Transverse colon (tissue), 4 donors: ENCODE results near the gene TNFSF13. TPM values are rescaled to one million over a fixed set of nuclear protein-coding genes. Genes with fewer than 3 reads are reported as not detected.

ENCODE experiments used
- DNase-seq: peaks from one replicate; pipeline ENCODE4 v3.0.0-alpha.2; 2019
- H3K27ac ChIP-seq, 4 donors: fragments of 200-600 bp; sonication (generic); 2 replicates each; pipeline ENCODE4 v1.5.1; 2016 to 2018; ENCODE audit warnings: inconsistent platforms in 4 of 4
- H3K27me3 ChIP-seq: fragments of 200-600 bp; sonication (generic); 2 replicates; pipeline ENCODE4 v1.5.1; 2017; ENCODE audit warnings: inconsistent platforms
- H3K36me3 ChIP-seq, 4 donors: fragments of 200-600 bp; sonication (generic); 2 replicates each; pipeline ENCODE4 v1.5.1; 2017 to 2019; ENCODE audit warnings: inconsistent platforms in 4 of 4
- H3K4me1 ChIP-seq, 4 donors: fragments of 200-600 bp; sonication (generic); 2 replicates each; pipeline ENCODE4 v1.5.1; 2017 to 2020; ENCODE audit warnings: inconsistent platforms in 4 of 4
- H3K4me3 ChIP-seq, 4 donors: fragments of 200-600 bp; sonication (generic); 1 replicate in 1 of 4; 2 replicates in 3 of 4; pipeline versions ENCODE4 v1.5.1 to v1.6.1; 2017 to 2019; ENCODE audit warnings: inconsistent platforms in 4 of 4
- H3K9me3 ChIP-seq, 2 donors: fragments of 200-600 bp; sonication (generic); 2 replicates each; pipeline ENCODE4 v1.5.1; 2017 to 2019; ENCODE audit warnings: inconsistent platforms in 2 of 2
- EP300 ChIP-seq: sonication (generic); formaldehyde crosslinking; IDR thresholded peaks from one replicate; pipeline ENCODE4 v1.6.1; 2017; ENCODE audit warnings: antibody characterized with exemption, low read depth
- POLR2A ChIP-seq: fragments of 450-650 bp; IDR thresholded peaks from one replicate; pipeline ENCODE4 v1.6.1; 2016; ENCODE audit warnings: antibody characterized with exemption, mild to moderate bottlenecking, moderate library complexity
- POLR2AphosphoS5 ChIP-seq, 3 donors: sonication (generic); formaldehyde crosslinking; IDR thresholded peaks; one replicate each; pipeline ENCODE4 v1.6.1; 2016; ENCODE audit warnings: antibody characterized with exemption in 3 of 3
- WGBS, 2 donors: methylation state at CpG; one replicate each; pipeline ENCODE4 v1.1.5; 2018; ENCODE audit warnings: low coverage in 1 of 2; 5-methylcytosine and 5-hydroxymethylcytosine counted together
- in situ Hi-C, 4 donors: fragments of 200-750 bp; cut with MboI; loops; one replicate each; pipeline versions ENCODE4 v1.15.0 to v1.15.1; 2017; ENCODE audit warnings: low sequenced_read_pairs in 3 of 4, low pct_ligation_motif_present in 1 of 4, low pct_unique_long_range_greater_than_20kb in 1 of 4
- intact Hi-C: fragments of 100-400 bp; cut with DNase I; formaldehyde crosslinking; loops from one replicate; pipeline ENCODE4 v1.15.1; 2023; ENCODE audit warnings: low total_unique reads
- total RNA-seq, 4 donors: library from RNA; depleted of rRNA; stranded (reverse); fragments of >200 nt; gene quantifications; one replicate each; pipeline ENCODE4 v1.1.0, GENCODE V29; 2016
- TF ChIP-seq, protein P1 (sequence below), 5 experiments: fragments of 200-600 bp in 3 of 5; fragments of 450-650 bp in 2 of 5; sonication (generic) in 3 of 5; IDR thresholded peaks; 1 replicate in 2 of 5; 2 replicates in 3 of 5; pipeline ENCODE4 v1.5.1; 2016 to 2017; ENCODE audit warnings: antibody characterized with exemption in 5 of 5, inconsistent platforms in 3 of 5, mild to moderate bottlenecking in 2 of 5, moderate library complexity in 1 of 5

Gene TNFSF13
- total RNA-seq, 4 donors from 2014 or later, result 19.7 to 94.3 (median 59.8) TPM

DNA sequence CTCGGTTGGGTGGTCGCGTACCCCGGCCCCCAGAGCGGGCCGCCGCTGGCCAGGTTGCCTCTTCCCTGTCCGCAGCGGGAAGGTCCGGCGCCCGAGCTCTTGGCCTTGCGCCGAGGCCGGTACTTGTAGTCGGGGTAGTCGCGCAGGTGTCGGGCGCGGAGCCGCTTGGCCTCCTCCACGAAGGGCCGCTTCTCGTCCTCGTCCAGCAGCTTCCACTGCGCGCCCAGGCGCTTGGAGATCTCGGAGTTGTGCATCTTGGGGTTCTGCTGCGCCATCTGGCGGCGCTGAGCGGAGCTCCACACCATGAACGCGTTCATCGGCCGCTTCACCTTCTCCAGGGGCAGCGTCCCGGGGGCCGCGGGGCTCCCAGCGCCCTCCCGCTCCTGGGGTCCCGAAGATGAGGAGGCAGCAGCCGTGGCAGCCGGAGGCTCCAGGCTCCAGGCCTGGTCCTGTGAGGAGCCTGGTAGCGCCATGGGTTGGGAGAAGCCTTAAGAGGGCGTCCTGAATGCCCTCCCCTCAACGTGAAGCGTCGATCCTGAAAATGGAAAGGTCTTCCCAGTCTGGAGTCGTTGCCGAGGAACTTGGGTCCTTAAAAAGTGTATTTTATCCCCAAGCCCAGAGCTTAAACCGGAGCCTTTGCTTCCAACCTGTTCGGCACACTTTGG, 30.8 kb downstream of the TNFSF13 start:
- H3K4me1 ChIP-seq, result peaks cover 5 to 38% (median 25%) of the 10 kb centered on the region in 4 donors
- peak overlapping the region; percentile 31 to 45 (median 33) for H3K4me3 ChIP-seq
- no peaks in the 10 kb centered on the region for H3K9me3 ChIP-seq
- in situ Hi-C loops, result no loop called here
- H3K36me3 ChIP-seq, result peaks cover 0 to 34% (median 14%) of the 10 kb centered on the region in 4 donors
- intact Hi-C loops, result loop anchor here (10.0 kb wide), 1 partner anchor 545 kb away; the partner anchor contains the start of gene SLC16A11
- H3K27ac ChIP-seq, result peak overlapping the region; percentile 66 to 83 (median 76)
- peak; percentile 81 for DNase-seq
- no peak for TF ChIP-seq POLR2A
- no peak for TF ChIP-seq EP300
- TF ChIP-seq, protein P1, sequence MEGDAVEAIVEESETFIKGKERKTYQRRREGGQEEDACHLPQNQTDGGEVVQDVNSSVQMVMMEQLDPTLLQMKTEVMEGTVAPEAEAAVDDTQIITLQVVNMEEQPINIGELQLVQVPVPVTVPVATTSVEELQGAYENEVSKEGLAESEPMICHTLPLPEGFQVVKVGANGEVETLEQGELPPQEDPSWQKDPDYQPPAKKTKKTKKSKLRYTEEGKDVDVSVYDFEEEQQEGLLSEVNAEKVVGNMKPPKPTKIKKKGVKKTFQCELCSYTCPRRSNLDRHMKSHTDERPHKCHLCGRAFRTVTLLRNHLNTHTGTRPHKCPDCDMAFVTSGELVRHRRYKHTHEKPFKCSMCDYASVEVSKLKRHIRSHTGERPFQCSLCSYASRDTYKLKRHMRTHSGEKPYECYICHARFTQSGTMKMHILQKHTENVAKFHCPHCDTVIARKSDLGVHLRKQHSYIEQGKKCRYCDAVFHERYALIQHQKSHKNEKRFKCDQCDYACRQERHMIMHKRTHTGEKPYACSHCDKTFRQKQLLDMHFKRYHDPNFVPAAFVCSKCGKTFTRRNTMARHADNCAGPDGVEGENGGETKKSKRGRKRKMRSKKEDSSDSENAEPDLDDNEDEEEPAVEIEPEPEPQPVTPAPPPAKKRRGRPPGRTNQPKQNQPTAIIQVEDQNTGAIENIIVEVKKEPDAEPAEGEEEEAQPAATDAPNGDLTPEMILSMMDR (IDR thresholded peaks at IDR 0.05), result peak; percentile 83 to 91 (median 88)
- peak in 2 of 3 donors; percentile 44 to 53 for TF ChIP-seq POLR2AphosphoS5 (IDR thresholded peaks at IDR 0.05)
- WGBS, 2 donors, result 54 to 60% methylated on average over 3 to 20 of the region's 56 CpGs
- no peaks in the 10 kb centered on the region for H3K27me3 ChIP-seq

DNA sequence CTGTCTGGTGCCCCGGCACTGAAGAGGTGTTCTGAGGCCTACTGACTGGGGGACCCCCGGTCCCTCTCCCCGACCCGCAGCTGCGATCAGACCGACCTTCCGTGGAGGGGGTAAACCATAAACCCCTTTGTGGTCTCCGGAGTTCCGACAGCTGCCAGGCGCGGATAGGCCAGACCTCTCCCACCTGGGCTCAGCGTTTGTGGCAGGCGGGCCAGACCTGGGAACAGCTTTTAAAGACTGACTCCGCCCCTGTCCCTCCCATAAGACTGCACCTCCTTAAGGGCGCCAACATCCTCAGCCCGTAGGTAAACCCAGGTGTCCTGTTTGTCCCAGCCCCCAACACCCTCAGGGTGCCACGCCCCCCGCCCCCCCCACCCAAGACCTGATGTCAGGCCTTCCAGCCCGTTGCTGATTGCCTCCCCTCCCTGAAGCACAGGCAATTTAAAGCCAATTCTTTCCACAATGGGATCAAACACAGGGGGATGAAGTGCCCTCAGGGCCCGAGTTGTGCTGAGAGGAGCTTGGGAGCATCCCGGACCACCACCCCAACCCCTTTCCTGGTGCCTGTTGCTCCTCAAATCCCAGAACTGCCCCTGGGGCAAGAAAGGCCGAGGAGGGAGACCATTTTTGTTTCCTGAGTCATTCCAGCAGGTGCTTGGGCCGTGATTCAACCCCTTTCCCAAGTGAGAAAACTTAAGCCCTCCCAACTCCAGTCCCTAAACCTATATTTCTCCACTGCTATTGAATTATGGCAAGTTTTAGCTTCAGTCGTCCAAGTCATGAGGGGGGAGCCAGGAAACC, 31.5 kb downstream of the TNFSF13 start, which contains the start of gene SOX15:
TSS of gene SOX15 (minus strand) at position 204 of the 801 bp plus-strand sequence. CDS start 418 bp downstream, outside the sequence.
- 72% methylated on average over 24 of the region's 24 CpGs; no CpG with 5 or more reads in 1 of the 2 donors for WGBS, 2 donors
- intact Hi-C loops, result loop anchor here (10.0 kb wide), 1 partner anchor 545 kb away; the partner anchor contains the start of gene SLC16A11
- H3K27ac ChIP-seq, result peak within 1 kb of the TSS; percentile 66 to 83 (median 76)
- H3K27me3 ChIP-seq, result no peaks in the 10 kb centered on the region
- TF ChIP-seq POLR2AphosphoS5 (IDR thresholded peaks at IDR 0.05), result no peak
- no peak for TF ChIP-seq EP300
- TF ChIP-seq, protein P1 (IDR thresholded peaks at IDR 0.05), result no peak
- no peak for TF ChIP-seq POLR2A
- H3K4me3 ChIP-seq, result peak within 1 kb of the TSS; percentile 31 to 45 (median 33)
- in situ Hi-C loops, result no loop called here
- no peak for DNase-seq
- H3K9me3 ChIP-seq, result no peaks in the 10 kb centered on the region
- H3K36me3 ChIP-seq, result peaks cover 0 to 42% (median 18%) of the 10 kb centered on the region in 4 donors
- peaks cover 0 to 31% (median 18%) of the 10 kb centered on the region in 4 donors for H3K4me1 ChIP-seq

DNA sequence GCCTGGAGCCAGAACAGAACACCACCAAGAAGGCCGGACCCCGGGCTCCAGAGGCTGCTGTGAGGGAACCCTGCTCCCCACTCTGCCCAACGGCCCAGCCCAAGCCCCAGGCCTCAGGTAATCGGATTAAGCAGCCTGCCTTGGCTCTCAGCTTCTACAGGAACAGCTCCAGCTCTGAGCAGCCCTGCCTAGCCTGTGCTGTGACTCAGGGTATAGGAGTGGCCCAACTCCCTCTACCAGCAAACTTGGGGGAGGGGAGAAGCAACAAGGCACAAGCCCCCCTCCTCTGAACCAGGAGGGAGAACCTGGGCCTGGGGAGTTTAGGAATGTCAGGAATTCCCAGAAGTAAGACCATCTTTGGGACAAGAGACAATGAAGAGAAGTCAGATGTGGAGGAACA, 32.2 kb downstream of the TNFSF13 start:
- no peak for DNase-seq
- H3K36me3 ChIP-seq, result peaks cover 0 to 48% (median 22%) of the 10 kb centered on the region in 4 donors
- 70% methylated on average over 4 of the region's 4 CpGs; no CpG with 5 or more reads in 1 of the 2 donors for WGBS, 2 donors
- no peaks in the 10 kb centered on the region for H3K27me3 ChIP-seq
- in situ Hi-C loops, result no loop called here
- no peak overlapping the region for H3K4me3 ChIP-seq
- H3K9me3 ChIP-seq, result no peaks in the 10 kb centered on the region
- no peak for TF ChIP-seq POLR2AphosphoS5 (IDR thresholded peaks at IDR 0.05)
- TF ChIP-seq, protein P1 (IDR thresholded peaks at IDR 0.05), result no peak
- TF ChIP-seq EP300, result no peak
- no peak for TF ChIP-seq POLR2A
- H3K4me1 ChIP-seq, result peaks cover 0 to 25% (median 17%) of the 10 kb centered on the region in 4 donors
- no peak overlapping the region for H3K27ac ChIP-seq
- intact Hi-C loops, result no loop called here

DNA sequence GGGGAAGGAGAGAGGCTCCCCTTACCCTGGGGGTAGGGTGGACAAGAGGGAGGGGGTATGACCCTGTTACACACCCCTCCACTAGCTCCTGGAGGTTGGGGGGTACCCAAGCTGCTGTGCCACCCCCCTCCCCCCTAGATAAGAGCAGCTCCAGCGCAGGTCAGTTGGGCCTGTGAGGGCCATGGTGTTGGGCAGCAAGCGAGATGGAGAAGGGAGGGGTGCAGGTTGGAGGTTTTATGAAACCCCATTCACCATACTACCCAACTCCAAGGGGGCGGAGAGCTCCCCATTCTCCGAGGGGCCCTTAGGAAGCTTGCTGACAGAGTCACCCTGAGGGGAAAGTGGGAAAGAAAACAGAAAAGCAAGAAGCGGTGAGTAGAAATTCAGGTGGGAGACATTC, 33.0 kb downstream of the TNFSF13 start:
- Histone ChIP-seq H3K27me3 (no peaks in the 10 kb centered on the region), H3K4me3 (no peak overlapping the region), H3K4me1 (peaks cover 0 to 25% (median 15%) of the 10 kb centered on the region in 4 donors), H3K9me3 (no peaks in the 10 kb centered on the region), H3K36me3 (peaks cover 0 to 54% (median 24%) of the 10 kb centered on the region in 4 donors), H3K27ac (no peak overlapping the region)
- intact Hi-C loops (no loop called here), in situ Hi-C loops (no loop called here)
- TF ChIP-seq EP300 (no peak), POLR2AphosphoS5 (IDR thresholded peaks at IDR 0.05) (no peak), POLR2A (no peak)
- TF ChIP-seq, protein P1 (IDR thresholded peaks at IDR 0.05), result no peak
- no peak for DNase-seq
- 82 to 88% methylated on average over 3 to 5 of the region's 5 CpGs for WGBS, 2 donors
